Stimulated activated CD4-positive, alpha-beta T cell treated with anti-CD3 and anti-CD28 coated beads, TNF-alpha, amount 100 ng/mL, for 24 hours (primary cell): ENCODE data around the gene HEXIM1.
"Not testable (repeated sequence)": the region's sequence is repeated elsewhere in the genome, so short reads cannot be mapped to it uniquely, and the experiment has no call there.

Experiments used
- DNase-seq, 3 experiments: peaks; one replicate each; pipeline ENCODE4 v3.0.0-alpha.2; 2020; ENCODE audit warnings: low read depth in 3 of 3

Gene HEXIM1

GRCh38 chr17:45112559-45113423 is 35.5 kb upstream of the HEXIM1 start:
- no peak for DNase-seq

- DNase-seq, result no peak
Measured at GRCh38 chr17:45113424-45113754, 34.9 kb upstream of the HEXIM1 start.

- no peak for DNase-seq
Measured at GRCh38 chr17:45114117-45114932, 34.0 kb upstream of the HEXIM1 start.

GRCh38 chr17:45115015-45115625 is 33.2 kb upstream of the HEXIM1 start:
- no peak for DNase-seq

GRCh38 chr17:45115871-45116270 is 32.4 kb upstream of the HEXIM1 start:
- no peak for DNase-seq

GRCh38 chr17:45116434-45117016 is 31.8 kb upstream of the HEXIM1 start:
- DNase-seq, result no peak

- no peak for DNase-seq
Measured at GRCh38 chr17:45117334-45117733, 30.9 kb upstream of the HEXIM1 start.

GRCh38 chr17:45117848-45118646 is 30.2 kb upstream of the HEXIM1 start:
- DNase-seq, result no peak

GRCh38 chr17:45118691-45119090 is 29.6 kb upstream of the HEXIM1 start:
- no peak for DNase-seq

GRCh38 chr17:45119964-45120363 is 28.3 kb upstream of the HEXIM1 start:
- no peak for DNase-seq

GRCh38 chr17:45120558-45120957 is 27.7 kb upstream of the HEXIM1 start:
- no peak for DNase-seq

- DNase-seq, result no peak
Measured at GRCh38 chr17:45121055-45121454, 27.2 kb upstream of the HEXIM1 start.

GRCh38 chr17:45123076-45123770 is 25.1 kb upstream of the HEXIM1 start:
- DNase-seq, result no peak

GRCh38 chr17:45123930-45124796 is 24.1 kb upstream of the HEXIM1 start:
- DNase-seq, result no peak

GRCh38 chr17:45124797-45125122 is 23.5 kb upstream of the HEXIM1 start:
- DNase-seq, result not testable (repeated sequence)

GRCh38 chr17:45125509-45125908 is 22.8 kb upstream of the HEXIM1 start:
- no peak for DNase-seq

- no peak for DNase-seq
Measured at GRCh38 chr17:45127207-45127547, 21.1 kb upstream of the HEXIM1 start.

GRCh38 chr17:45127548-45128300 is 20.6 kb upstream of the HEXIM1 start:
- DNase-seq, result no peak

GRCh38 chr17:45128331-45128730 is 19.9 kb upstream of the HEXIM1 start:
- no peak for DNase-seq
